HG02610 (cell line): ENCODE results near the gene DDX3Y.
A peak's percentile ranks its signal among the peaks of the same experiment; 100 is the strongest.

Source experiments
- ATAC-seq: cut with Tn5 transposase; IDR thresholded peaks from one replicate; pipeline ENCODE4 v1.9.1; 2021; ENCODE audit warnings: mild to moderate bottlenecking, moderate library complexity; ENCODE audit not compliant: unreplicated experiment

Gene DDX3Y

DNA sequence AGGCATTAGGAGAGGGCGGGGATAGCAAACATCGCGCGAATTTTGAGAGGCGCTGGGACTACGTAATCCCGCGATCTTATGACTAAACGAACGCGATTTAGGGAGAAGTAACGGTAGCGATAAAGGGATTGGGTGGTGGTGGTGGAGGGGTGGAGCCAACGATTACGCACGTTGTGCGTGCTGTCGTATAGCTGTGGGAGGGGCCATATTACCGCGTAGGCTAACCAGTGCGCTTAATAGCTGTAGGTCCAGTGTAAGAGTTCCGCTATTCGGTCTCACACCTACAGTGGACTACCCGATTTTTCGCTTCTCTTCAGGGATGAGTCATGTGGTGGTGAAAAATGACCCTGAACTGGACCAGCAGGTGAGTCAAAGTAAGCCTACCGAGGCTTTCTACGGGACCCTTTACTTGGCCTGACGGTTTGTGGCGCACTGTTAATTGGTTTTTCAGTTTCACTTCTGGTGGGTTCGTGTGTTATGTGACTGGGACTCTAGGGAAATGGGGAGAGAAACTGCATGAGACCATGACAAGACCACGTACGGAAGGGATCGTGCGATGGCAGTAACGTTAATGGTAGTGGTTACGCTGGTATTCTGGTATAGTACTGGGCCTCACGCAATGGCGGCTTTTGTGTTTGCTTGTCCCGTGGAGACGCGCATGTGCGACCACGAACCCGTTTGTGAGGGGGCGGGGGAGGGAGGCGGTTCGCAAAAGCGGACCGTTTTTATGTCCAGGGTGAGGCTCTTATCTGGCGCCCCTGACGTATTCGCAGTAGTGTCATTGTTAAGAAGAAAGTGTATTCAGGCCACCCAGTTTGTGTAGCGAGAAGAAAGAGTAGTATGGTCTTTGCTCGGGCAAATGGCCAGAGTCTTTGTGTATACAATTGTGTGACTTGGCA is at the start of gene DDX3Y:
Gene DDX3Y (plus strand): TSS at position 251 of the 899 bp plus-strand sequence. CDS start 69 bp downstream, at position 320.
- ATAC-seq = peak; percentile 86

DNA sequence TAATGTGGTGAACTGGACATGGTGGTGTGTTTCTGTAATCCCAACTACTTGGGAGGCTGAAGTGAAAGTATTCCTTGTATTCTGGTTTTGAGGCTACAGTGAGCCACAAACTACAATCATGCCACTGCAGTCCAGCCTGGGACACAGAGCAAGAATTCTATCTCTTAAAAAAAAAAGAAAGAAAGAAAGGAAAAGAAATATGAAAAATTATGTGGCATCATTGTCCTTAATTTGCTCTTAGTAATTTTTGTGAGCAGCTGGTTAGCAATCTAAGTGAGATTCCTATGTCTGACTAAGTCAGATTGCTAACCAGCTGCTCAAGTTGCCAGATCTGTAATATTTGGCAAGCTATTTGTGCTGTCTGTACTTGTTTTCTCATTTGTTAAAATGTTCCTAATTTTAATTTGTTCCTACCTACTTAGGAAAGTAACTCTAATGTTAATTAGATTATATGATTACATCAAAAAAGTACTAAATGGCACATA is 48.8 kb upstream of the DDX3Y start:
- ATAC-seq = no peak

DNA sequence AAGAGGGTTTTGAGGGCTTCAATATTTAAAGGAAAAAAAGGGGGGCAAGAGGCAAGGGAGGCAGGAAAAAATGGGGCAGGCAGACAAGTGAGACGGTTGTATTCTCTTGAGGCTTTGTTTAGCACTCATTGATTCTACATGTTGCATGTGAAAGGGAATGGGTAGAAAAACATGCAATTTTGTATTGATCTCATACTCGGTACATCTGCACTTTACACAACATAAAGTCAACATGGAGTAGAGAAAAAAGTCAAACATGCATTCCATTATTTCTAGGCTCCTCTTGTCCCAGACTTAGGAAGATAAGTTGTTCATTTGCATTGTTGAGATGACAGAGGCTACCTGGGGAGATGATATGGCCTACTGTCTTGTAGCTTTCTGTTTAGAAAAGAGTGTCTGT is 36.7 kb upstream of the DDX3Y start:
- ATAC-seq = no peak

DNA sequence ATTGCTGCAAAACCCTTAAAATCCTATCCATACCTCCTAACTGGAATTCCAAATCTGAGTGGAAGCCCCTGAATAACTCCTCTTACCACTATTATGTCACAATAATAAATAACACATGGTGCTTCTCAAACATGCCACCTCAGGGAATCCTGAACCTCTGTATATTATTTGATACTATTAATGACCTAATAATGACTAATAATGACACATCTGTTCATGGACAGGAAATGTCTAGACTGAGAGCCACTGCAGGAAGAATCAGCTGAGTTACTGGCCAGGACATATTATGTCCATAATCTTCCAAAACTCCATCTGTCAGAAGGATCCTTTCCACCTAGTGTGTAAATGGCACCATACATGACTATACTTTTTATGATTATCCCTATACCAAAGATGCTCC is 7.7 kb upstream of the DDX3Y start:
- ATAC-seq = no peak

DNA sequence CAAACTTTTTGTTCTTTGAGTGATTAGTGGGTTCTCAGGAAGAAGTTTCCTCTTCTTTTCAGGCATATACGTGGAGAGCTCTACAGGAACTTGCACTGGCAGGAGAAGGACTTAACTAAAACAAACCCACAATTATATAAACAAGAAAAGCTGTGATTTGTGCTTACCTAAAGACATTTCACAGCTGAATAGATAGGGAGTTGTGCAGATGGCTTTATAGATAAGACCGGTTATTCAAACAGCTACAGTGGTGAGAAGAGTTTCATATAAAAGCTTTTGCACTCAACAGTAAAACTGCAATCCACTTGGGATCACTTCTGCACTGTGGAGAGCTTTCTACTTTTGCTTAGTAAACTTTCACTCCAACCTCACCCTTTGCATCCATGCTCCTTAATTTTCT is 6.1 kb upstream of the DDX3Y start:
- ATAC-seq = no peak

DNA sequence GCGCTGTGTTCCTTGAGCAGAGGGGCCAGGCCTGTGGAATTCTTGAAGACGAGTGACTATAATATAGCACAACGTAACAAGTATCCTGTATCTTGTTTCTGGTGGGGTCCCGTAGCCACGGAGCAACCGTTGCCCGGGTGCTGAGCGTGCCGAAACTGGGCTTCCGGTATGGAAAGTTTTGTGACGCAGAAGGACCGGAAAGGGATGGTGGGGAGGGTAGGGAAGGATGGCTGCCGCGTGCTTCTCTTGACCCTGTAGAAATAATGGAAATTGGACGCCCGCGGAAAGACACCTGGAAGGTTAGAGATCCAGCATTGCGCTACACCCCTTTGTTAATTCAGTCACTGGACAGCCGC is 827 bp downstream of the DDX3Y start:
- ATAC-seq = peak; percentile 48

DNA sequence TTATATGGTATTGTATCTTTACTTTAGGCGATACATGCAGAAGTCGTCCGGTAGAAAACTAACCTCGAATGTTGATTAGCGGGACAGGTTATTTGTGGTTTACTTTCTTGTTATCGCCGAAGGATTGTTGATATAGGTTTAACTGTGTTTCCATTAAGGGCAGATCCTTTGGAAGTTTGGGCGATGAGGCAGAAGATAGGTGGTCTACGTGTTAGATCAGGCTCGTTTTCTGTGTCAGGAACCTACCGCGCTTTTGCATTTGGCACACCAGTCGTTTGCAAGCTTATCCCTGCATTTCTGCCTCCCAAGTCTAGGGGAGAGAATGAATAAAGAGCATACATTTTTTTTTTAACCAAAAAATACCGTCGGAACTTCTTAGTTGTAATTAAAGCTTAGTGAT is 1.2 kb downstream of the DDX3Y start:
- ATAC-seq = no peak

DNA sequence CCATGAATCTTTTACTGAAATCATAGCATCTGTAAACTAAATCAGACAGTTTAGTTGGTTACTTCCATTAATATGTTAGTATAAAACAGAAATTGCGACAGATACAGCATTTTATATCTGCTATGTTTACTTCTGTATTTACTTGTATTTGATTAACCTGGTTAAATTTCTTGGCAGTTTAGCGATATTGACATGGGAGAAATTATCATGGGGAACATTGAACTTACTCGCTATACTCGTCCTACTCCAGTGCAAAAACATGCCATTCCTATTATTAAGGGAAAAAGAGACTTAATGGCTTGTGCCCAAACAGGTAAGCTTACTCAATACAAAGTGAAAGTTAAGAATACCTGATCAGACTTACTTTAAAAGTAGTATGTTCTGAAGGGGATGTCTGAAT is 8.9 kb downstream of the DDX3Y start:
- ATAC-seq = no peak

DNA sequence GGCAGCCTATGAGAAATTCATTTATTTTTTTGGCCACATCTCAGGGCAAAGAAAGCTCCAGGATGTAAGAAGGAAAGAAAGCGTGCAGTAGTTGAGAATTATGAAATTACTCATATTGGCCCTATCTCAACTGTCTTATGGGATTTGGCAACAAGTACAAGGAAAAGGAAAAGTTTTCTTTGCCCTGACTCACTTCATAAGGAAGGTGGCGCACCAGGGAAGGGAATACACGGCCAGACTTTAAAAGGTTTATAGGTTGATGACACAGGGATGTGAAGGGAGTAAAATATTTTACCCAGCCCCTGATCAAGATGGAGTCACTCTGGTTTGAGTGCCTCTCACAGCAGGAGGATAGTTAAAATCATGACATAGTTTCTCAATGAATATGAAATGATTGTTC is 23.4 kb downstream of the DDX3Y start:
- no peak for ATAC-seq

DNA sequence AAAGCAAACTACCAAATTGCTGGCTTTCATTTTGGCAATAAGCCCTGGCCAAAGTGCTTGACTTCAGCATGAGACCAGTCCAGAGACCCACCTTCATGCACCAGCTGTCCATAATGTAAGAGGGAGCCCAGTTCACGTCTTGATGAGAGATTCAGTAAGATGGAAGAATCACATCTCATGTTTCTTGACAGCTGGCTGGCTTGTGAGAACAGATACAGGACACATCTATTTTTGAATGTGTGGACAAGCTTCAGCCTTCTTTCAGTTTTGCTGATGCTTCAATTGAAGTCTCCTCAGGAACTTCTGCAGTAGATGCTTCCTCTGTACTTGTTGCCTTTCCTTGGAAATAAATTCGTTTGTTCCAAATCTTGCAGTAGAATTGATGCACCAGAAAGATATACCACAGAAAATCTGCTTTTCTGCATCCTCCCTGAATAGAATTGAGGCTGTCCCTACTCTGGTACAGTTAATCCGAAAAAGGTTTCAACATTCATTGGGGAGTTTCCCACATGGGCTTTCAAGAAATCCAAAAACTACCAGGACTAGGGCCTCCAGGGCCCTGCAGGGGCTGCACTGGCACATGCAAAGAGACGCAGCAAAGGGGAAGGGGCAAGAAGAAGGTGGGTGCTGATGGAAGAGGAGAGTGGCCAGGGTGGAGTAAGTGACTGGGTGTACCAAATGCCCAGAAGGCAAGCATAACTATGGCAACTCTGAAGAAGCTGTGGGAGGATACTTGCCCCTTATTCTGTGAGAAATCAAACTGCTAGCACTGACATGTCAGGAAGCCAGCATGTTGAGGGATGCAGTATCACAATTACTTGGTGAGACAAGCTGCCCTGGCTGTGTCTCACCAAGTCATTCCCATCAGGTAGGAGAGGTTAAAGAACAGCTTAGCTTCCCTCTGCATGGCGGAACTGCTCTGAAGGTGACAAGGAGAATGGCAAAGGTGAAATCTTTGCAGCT is 37.3 kb downstream of the DDX3Y start:
- ATAC-seq = peak; percentile 73
